ENCODE results near the gene SLC9A9. TPM values are rescaled to one million over a fixed set of nuclear protein-coding genes. Genes with fewer than 3 reads are reported as not detected.

Gene SLC9A9
- total RNA-seq, 2 donors from 2014 or later, result 25.3 to 31.8 TPM

DNA sequence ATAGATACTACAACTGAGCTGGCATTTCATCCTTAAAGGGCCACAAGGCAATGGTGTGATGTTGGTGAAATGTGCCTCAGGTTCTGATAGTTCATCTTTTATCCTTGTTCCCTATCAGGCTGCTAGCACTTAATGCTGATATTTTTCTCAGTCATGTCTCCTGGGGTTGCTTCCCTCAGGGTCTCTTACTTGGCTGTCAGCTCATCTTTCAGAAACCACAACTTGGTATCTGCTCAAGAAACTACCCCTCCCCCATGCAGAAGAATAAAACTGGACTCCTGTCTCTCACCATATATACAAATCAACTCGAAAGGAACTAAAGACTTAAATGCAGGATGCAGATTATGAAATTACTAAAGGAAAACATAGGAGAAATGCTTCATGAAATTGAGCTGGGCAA lies 420.6 kb downstream of the SLC9A9 start:
- Mint-ChIP-seq H3K36me3 (ENCODE audit: low read depth) (peaks cover 7% of the 10 kb centered on the region), H3K4me1 (peaks cover 10% of the 10 kb centered on the region), H3K4me3 (no peak overlapping the region), H3K27ac (no peak overlapping the region), H3K27me3 (no peaks in the 10 kb centered on the region)
- ATAC-seq (no peak), DNase-seq (no peak)
- no peaks in the 10 kb centered on the region for H3K9me3 ChIP-seq (ENCODE audit: control insufficient read depth, low read length, poor library complexity, severe bottlenecking)

DNA sequence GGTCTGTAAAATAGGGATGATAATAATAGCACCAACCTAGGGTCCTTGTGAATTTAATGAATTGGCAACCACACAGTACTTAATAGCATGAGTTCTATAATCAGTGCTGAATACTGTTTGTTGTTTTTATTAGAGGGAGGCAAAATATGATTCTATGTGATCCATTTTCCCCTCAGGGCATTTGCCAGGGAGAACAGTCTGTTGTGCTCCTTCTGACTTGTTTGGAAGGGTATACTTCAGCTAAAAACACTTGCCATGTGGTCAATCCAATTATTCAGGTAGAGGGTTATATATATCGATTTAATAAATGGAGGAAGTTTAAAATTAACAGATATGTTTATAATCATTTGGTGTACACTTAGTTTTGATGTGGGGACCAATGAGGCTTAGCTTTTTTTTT lies 423.4 kb downstream of the SLC9A9 start:
- H3K4me1 Mint-ChIP-seq, result peaks cover 10% of the 10 kb centered on the region
- no peak overlapping the region for H3K4me3 Mint-ChIP-seq
- peaks cover 3% of the 10 kb centered on the region for H3K36me3 Mint-ChIP-seq (ENCODE audit: low read depth)
- H3K27ac Mint-ChIP-seq, result no peak overlapping the region
- no peak for ATAC-seq
- no peaks in the 10 kb centered on the region for H3K27me3 Mint-ChIP-seq
- no peaks in the 10 kb centered on the region for H3K9me3 ChIP-seq (ENCODE audit: control insufficient read depth, low read length, poor library complexity, severe bottlenecking)
- no peak for DNase-seq

DNA sequence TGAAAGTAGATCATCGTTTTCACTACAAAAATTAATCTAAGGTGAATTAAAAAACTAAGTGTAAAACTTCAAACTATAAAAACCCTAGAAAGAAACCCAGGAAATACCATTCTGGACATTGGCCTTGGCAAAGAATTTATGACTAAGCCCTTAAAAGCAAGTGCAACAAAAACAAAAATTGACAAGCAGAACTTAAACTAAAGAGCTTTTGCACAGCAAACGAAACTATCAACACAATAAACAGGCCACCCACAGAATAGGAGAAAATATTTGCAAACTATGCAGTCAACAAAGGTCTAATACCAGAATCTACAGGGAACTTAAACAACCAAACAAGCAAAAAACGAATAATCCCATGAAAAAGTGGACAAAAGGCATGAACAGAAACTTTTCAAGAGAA lies 426.7 kb downstream of the SLC9A9 start:
- no peak for DNase-seq
- H3K9me3 ChIP-seq (ENCODE audit: control insufficient read depth, low read length, poor library complexity, severe bottlenecking), result no peaks in the 10 kb centered on the region
- Mint-ChIP-seq H3K27ac (no peak overlapping the region), H3K4me3 (no peak overlapping the region), H3K4me1 (no peaks in the 10 kb centered on the region), H3K36me3 (ENCODE audit: low read depth) (peaks cover 2% of the 10 kb centered on the region), H3K27me3 (no peaks in the 10 kb centered on the region)
- no peak for ATAC-seq

DNA sequence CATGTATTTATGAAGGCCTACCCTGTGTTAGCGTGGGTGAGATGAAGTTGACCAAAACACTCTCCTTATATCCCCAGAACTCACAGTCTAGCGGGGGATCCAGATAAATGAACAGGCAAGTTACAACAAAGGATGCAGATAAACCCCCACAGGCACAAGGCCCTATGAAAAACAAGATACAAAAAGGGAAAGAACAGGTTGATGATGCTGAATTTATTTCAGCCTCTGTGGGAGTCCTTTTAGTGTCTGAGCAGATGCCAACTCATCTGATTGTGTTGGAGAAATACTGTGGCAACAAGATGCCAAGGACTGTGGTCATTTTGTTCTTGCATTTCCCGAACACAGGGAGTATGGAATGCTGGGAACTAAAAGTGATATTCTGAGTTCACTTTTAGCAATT lies 428.7 kb downstream of the SLC9A9 start:
- no peak for ATAC-seq
- Mint-ChIP-seq H3K36me3 (ENCODE audit: low read depth) (peaks cover 2% of the 10 kb centered on the region), H3K27ac (no peak overlapping the region), H3K27me3 (no peaks in the 10 kb centered on the region), H3K4me3 (no peak overlapping the region), H3K4me1 (peaks cover under 1% of the 10 kb centered on the region)
- no peak for DNase-seq
- no peaks in the 10 kb centered on the region for H3K9me3 ChIP-seq (ENCODE audit: control insufficient read depth, low read length, poor library complexity, severe bottlenecking)

DNA sequence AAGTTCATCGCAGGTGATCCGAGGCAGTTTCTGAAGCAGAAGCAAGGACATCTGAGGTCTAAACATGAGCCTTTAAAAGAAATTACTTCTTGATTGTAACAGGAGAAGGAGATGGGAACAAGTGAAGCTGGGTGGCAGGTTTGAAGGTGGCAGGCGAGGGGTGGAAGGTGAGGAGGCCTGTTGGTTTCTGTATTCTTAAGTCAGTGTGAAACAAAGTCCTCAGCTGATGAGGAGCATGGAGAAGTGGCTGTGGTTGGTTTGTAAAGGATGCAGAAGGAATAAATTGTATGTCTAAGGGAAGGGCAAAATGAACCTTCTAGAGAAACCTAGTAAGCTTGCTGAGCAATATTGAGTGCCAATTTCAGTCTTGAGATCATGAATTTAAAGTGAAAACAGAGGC lies 429.9 kb downstream of the SLC9A9 start:
- DNase-seq (no peak), ATAC-seq (no peak)
- H3K4me3 Mint-ChIP-seq, result no peak overlapping the region
- no peaks in the 10 kb centered on the region for H3K9me3 ChIP-seq (ENCODE audit: control insufficient read depth, low read length, poor library complexity, severe bottlenecking)
- H3K27ac Mint-ChIP-seq, result no peak overlapping the region
- H3K27me3 Mint-ChIP-seq, result no peaks in the 10 kb centered on the region
- peaks cover 2% of the 10 kb centered on the region for H3K4me1 Mint-ChIP-seq
- peaks cover 4% of the 10 kb centered on the region for H3K36me3 Mint-ChIP-seq (ENCODE audit: low read depth)

DNA sequence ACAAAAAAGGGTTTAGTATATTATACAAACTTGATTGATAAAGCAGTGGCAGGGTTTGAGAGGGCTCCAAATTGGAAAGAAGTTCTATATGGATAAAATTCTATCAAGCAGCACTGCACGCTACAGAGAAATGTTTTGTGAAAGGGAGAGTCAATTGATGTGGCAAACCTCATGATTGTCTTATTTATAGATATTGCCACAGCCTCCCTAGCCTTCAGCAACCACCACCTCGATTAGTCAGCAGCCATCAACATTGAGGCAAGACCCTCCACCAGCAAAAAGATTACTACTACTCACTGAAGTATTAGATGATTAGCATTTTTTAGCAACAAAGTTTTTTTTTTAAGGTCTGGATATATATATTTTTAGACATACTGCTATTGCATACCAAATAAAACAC lies 432.0 kb downstream of the SLC9A9 start:
- Mint-ChIP-seq H3K27ac (no peak overlapping the region), H3K4me3 (no peak overlapping the region), H3K4me1 (peaks cover 3% of the 10 kb centered on the region), H3K36me3 (ENCODE audit: low read depth) (peaks cover 6% of the 10 kb centered on the region), H3K27me3 (no peaks in the 10 kb centered on the region)
- ATAC-seq (no peak), DNase-seq (no peak)
- no peaks in the 10 kb centered on the region for H3K9me3 ChIP-seq (ENCODE audit: control insufficient read depth, low read length, poor library complexity, severe bottlenecking)

DNA sequence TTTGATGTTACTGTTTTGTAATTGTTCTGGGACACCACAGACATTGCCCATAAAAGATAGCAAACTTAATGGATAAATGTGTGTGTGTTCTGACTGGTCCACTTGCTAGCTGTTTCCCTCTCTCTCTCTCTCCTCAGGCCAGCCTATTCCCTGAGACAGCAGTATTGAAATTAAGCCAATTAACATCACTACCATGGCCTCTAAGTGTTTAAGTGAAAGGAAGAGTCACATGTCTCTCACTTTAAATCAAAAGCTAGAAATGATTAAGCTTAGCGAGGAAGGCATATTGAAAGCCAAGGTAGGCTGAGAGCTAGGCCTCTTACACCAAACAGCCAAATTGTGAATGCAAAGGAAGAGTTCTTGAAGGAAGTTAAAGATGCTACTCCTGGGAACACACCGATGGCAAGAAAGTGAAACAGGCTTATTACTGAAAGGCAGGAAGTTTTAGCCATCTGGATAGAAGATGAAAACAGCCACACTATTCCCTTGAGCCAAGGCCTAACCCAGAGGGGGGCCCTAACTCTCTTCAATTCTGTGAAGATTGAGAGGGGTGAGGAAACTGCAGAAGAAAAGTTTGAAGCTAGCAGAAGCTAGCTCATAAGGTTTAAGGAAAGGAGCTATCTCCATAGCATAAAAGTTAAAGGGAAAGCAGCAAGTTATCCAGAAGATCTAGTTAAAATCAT lies 433.6 kb downstream of the SLC9A9 start:
- Mint-ChIP-seq H3K4me1 (peaks cover 5% of the 10 kb centered on the region), H3K27ac (no peak overlapping the region), H3K27me3 (no peaks in the 10 kb centered on the region), H3K4me3 (no peak overlapping the region), H3K36me3 (ENCODE audit: low read depth) (peaks cover 8% of the 10 kb centered on the region)
- no peak for DNase-seq
- no peak for ATAC-seq
- no peaks in the 10 kb centered on the region for H3K9me3 ChIP-seq (ENCODE audit: control insufficient read depth, low read length, poor library complexity, severe bottlenecking)

DNA sequence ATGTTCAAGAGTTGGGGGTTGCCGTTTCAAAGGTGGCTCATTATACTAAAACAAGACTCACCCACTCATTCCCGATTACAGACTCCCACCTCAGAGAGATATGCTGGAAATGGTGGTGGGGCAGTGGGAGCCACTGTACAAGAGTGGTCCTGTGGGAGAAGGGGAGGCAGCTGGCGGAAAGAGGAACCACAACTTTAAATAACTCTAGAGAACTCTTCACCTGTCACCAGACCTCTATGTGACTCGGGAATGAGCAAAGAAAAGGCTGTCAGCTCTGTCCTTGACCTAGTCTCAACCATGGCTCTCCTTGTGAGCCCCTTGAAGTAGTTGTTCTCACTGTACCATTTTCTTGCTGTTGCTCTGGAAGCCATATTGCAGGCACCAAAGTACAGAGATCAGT lies 434.9 kb downstream of the SLC9A9 start:
- H3K27me3 Mint-ChIP-seq, result no peaks in the 10 kb centered on the region
- ATAC-seq, result no peak
- H3K9me3 ChIP-seq (ENCODE audit: control insufficient read depth, low read length, poor library complexity, severe bottlenecking), result no peaks in the 10 kb centered on the region

DNA sequence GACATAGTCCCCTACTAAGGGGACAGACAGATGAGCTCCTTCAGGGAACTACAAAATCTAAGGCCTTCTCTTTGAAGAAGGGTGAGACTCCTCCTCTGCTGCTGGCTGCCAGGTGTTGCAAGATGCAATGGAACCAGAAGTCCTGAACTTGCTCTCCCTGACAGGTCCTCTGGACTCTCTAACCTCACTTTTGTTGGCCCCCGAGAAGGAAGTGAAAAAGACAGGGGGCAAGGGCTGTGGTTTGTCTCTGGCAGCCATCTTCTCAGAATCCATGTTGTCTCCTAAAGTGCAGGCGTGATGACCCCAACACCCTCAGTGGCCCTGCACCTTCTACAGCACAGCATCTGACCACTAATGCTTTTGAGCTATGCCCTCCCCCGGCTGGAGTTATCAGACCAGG lies 436.2 kb downstream of the SLC9A9 start:
- Mint-ChIP-seq H3K27ac (peak overlapping the region; percentile 3), H3K4me1 (peaks cover 5% of the 10 kb centered on the region), H3K36me3 (ENCODE audit: low read depth) (peaks cover 5% of the 10 kb centered on the region), H3K27me3 (no peaks in the 10 kb centered on the region), H3K4me3 (no peak overlapping the region)
- ATAC-seq (no peak), DNase-seq (no peak)
- no peaks in the 10 kb centered on the region for H3K9me3 ChIP-seq (ENCODE audit: control insufficient read depth, low read length, poor library complexity, severe bottlenecking)

More for the DNA sequence above, 434.9 kb downstream of the SLC9A9 start:
- no peak for DNase-seq
- peaks cover 5% of the 10 kb centered on the region for H3K4me1 Mint-ChIP-seq
- H3K27ac Mint-ChIP-seq, result no peak overlapping the region
- H3K4me3 Mint-ChIP-seq, result no peak overlapping the region
- peaks cover 7% of the 10 kb centered on the region for H3K36me3 Mint-ChIP-seq (ENCODE audit: low read depth)

DNA sequence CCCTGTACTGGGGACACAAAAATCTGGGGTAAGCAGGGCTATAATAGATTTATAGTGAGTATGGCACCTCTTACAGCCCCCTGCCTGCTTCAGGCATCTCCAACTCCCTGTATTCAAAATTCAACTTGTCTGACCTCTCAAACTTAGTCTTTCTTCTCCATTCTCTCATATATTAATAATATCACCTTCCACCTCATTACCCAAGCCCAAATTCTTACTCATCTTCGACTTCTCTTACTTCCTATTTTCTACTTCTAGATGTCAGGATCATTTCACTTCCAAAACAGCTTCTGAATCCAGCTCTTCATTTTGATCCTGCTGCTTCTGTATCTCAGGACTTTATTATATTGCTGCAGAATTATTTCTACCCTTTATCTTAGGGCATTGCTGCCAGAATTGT lies 438.0 kb downstream of the SLC9A9 start:
- ATAC-seq (no peak), DNase-seq (no peak)
- H3K4me1 Mint-ChIP-seq, result peaks cover 5% of the 10 kb centered on the region
- H3K36me3 Mint-ChIP-seq (ENCODE audit: low read depth), result peaks cover 5% of the 10 kb centered on the region
- H3K27ac Mint-ChIP-seq, result no peak overlapping the region
- H3K9me3 ChIP-seq (ENCODE audit: control insufficient read depth, low read length, poor library complexity, severe bottlenecking), result no peaks in the 10 kb centered on the region
- no peak overlapping the region for H3K4me3 Mint-ChIP-seq
- no peaks in the 10 kb centered on the region for H3K27me3 Mint-ChIP-seq

DNA sequence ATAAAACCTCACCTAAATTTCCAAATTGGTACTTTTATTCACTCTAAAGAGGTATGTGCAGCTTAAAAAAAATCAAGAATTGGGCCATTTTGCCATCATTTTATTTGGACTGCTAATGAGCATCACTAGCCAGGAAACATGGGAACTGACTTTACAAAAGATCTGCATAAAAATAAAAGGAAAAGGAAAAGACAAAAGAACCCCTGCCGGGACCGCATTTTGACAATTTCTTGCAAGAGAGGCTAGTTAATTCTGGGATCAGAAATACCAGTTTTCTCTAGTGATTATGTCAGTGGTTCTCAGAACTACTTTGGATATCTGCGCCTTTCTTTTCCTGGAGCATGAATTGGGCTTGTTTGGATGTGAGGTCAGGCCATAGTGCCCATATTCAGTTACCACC lies 439.5 kb downstream of the SLC9A9 start:
- H3K4me3 Mint-ChIP-seq, result no peak overlapping the region
- H3K4me1 Mint-ChIP-seq, result peaks cover 3% of the 10 kb centered on the region
- H3K36me3 Mint-ChIP-seq (ENCODE audit: low read depth), result peaks cover 4% of the 10 kb centered on the region
- H3K27me3 Mint-ChIP-seq, result no peaks in the 10 kb centered on the region
- H3K9me3 ChIP-seq (ENCODE audit: control insufficient read depth, low read length, poor library complexity, severe bottlenecking), result no peaks in the 10 kb centered on the region
- no peak overlapping the region for H3K27ac Mint-ChIP-seq
- ATAC-seq (no peak), DNase-seq (no peak)

DNA sequence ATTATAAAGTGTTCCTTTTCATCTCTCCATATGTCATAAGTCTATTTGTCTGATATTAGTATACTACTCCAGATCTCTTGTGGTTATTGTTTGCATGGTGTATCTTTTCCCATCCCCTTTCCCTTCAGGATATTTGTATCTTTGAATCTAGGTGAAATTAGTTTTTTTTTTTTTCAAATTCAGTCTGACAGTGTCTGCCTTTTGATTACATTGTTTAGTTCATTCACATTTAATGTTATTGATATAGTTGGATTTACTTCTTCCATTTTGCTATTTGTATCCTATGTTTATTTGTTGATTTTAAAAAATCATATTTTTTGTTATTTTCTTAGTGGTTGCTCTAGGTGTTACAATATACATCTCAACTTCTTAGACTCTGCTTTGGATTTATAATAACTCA lies 445.7 kb downstream of the SLC9A9 start:
- H3K27me3 Mint-ChIP-seq, result no peaks in the 10 kb centered on the region
- no peak overlapping the region for H3K4me3 Mint-ChIP-seq
- ATAC-seq (no peak), DNase-seq (no peak)
- H3K27ac Mint-ChIP-seq, result peak overlapping the region; percentile 24
- H3K9me3 ChIP-seq (ENCODE audit: control insufficient read depth, low read length, poor library complexity, severe bottlenecking), result no peaks in the 10 kb centered on the region
- no peaks in the 10 kb centered on the region for H3K36me3 Mint-ChIP-seq (ENCODE audit: low read depth)
- H3K4me1 Mint-ChIP-seq, result no peaks in the 10 kb centered on the region

DNA sequence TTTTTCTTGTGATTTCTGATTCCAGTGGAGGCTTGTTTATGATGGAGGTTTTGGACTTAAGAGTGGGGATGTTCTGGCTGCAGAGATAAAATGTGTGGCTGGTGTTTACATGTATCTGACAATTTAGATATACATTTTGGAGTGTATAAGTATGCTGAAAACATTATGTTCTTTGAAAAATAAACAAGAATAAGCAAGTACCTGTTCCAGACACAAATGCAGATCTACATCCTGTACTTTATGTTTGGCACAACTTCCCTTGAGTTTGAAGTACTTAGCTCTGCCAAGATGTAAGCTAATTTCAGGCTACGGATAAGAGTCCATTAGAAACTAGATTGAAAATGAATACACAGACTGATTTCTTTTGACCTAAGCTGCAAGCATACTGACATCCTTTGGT lies 451.5 kb downstream of the SLC9A9 start:
- DNase-seq (no peak), ATAC-seq (no peak)
- Mint-ChIP-seq H3K4me3 (no peak overlapping the region), H3K4me1 (no peaks in the 10 kb centered on the region), H3K27me3 (no peaks in the 10 kb centered on the region), H3K27ac (no peak overlapping the region), H3K36me3 (ENCODE audit: low read depth) (peaks cover 3% of the 10 kb centered on the region)
- no peaks in the 10 kb centered on the region for H3K9me3 ChIP-seq (ENCODE audit: control insufficient read depth, low read length, poor library complexity, severe bottlenecking)

DNA sequence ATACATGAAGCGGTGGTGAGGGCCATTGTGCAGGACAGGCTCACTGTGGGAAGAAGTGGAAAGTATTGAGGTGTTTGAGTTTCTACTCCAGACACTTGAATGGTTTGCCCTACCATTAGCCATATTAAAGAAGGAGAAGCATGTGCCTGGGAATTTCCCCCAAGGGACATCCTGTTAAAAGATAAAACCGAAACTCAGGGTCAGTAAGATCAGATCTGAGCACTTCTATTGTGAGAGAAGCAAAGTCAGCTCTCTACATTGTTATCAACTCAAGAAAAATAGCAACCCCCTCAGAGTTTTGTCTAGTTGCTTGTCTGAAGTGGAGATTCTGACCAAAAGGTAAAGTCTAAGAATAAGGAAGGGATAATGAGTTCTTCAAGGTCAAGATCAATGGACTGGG lies 458.9 kb downstream of the SLC9A9 start:
- no peak for ATAC-seq
- H3K9me3 ChIP-seq (ENCODE audit: control insufficient read depth, low read length, poor library complexity, severe bottlenecking), result no peaks in the 10 kb centered on the region
- H3K4me1 Mint-ChIP-seq, result peaks cover 3% of the 10 kb centered on the region
- H3K4me3 Mint-ChIP-seq, result no peak overlapping the region
- DNase-seq, result no peak
- no peaks in the 10 kb centered on the region for H3K36me3 Mint-ChIP-seq (ENCODE audit: low read depth)
- no peak overlapping the region for H3K27ac Mint-ChIP-seq
- H3K27me3 Mint-ChIP-seq, result no peaks in the 10 kb centered on the region
